GM23338 (cell line): ENCODE data around the gene IFNA10. TPM values are rescaled to one million over a fixed set of nuclear protein-coding genes. Genes with fewer than 3 reads are reported as not detected.
"Not testable (repeated sequence)": the region's sequence is repeated elsewhere in the genome, so short reads cannot be mapped to it uniquely, and the experiment has no call there.

Experiments
- ATAC-seq: fragments of 200-7000 bp; cut with Tn5 transposase; 3 replicates; pipeline ENCODE4 v1.9.1; 2020
- DNase-seq: peaks from one replicate; pipeline ENCODE4 v3.0.0-alpha.2; 2015; ENCODE audit warnings: low spot score
- H2AFZ ChIP-seq: fragments of 200-600 bp; sonication (generic); 2 replicates; pipeline ENCODE4 v1.8.0; 2016; ENCODE audit warnings: antibody characterized with exemption, mild to moderate bottlenecking, moderate library complexity
- H3F3A ChIP-seq: fragments of 200-600 bp; sonication (generic); replicated peaks from 2 replicates; pipeline ENCODE4 v1.8.0; 2017; ENCODE audit warnings: antibody characterized with exemption, mixed run types, low read depth
- H3K27ac ChIP-seq: fragments of 200-600 bp; sonication (generic); 2 replicates; pipeline ENCODE4 v1.6.1; 2016; ENCODE audit warnings: low read depth
- H3K27me3 ChIP-seq: fragments of 200-600 bp; sonication (generic); 2 replicates; pipeline ENCODE4 v1.8.0; 2016; ENCODE audit warnings: mild to moderate bottlenecking, mixed run types, moderate library complexity; ENCODE audit not compliant: insufficient read depth
- H3K36me3 ChIP-seq: fragments of 200-600 bp; sonication (generic); 2 replicates; pipeline ENCODE4 v1.8.0; 2016; ENCODE audit warnings: mild to moderate bottlenecking; ENCODE audit not compliant: insufficient read depth
- H3K4me1 ChIP-seq: fragments of 200-600 bp; sonication (generic); 2 replicates; pipeline ENCODE4 v1.8.0; 2016; ENCODE audit warnings: mild to moderate bottlenecking, moderate library complexity; ENCODE audit not compliant: insufficient read depth
- H3K4me2 ChIP-seq: fragments of 200-600 bp; sonication (generic); 2 replicates; pipeline ENCODE4 v1.7.1; 2017; ENCODE audit warnings: mixed run types
- H3K4me3 ChIP-seq: fragments of 200-600 bp; sonication (generic); 2 replicates; pipeline ENCODE4 v1.6.1; 2016; ENCODE audit warnings: mixed run types
- H3K79me2 ChIP-seq: fragments of 200-600 bp; sonication (generic); replicated peaks from 2 replicates; pipeline ENCODE4 v1.8.0; 2017; ENCODE audit warnings: mild to moderate bottlenecking; ENCODE audit not compliant: insufficient read depth
- H3K9me2 ChIP-seq: fragments of 200-600 bp; sonication (generic); 2 replicates; pipeline ENCODE4 v1.8.0; 2017; ENCODE audit not compliant: insufficient read depth
- H4K20me1 ChIP-seq: fragments of 200-600 bp; sonication (generic); replicated peaks from 2 replicates; pipeline ENCODE4 v1.8.0; 2017; ENCODE audit warnings: mild to moderate bottlenecking; ENCODE audit not compliant: insufficient read depth
- H3K27ac Mint-ChIP-seq: 2 replicates; pipeline ENCODE4 v1.8.0; 2020; ENCODE audit warnings: inconsistent platforms, mild to moderate bottlenecking, moderate library complexity, mixed read lengths
- H3K27me3 Mint-ChIP-seq: 3 replicates; pipeline ENCODE4 v1.8.0; 2022; ENCODE audit warnings: low read depth, mild to moderate bottlenecking, moderate library complexity, mixed read lengths, inconsistent platforms; ENCODE audit not compliant: insufficient read depth, poor library complexity
- H3K36me3 Mint-ChIP-seq: 3 replicates; pipeline ENCODE4 v1.8.0; 2021; ENCODE audit warnings: low read depth, mild to moderate bottlenecking, inconsistent platforms, moderate library complexity, mixed read lengths
- H3K4me1 Mint-ChIP-seq: 3 replicates; pipeline ENCODE4 v1.8.0; 2020; ENCODE audit warnings: mild to moderate bottlenecking, inconsistent platforms, mixed read lengths
- H3K4me3 Mint-ChIP-seq: 3 replicates; pipeline ENCODE4 v1.8.0; 2021; ENCODE audit warnings: moderate library complexity, mild to moderate bottlenecking, inconsistent platforms, mixed read lengths
- H3K9me3 Mint-ChIP-seq: 3 replicates; pipeline ENCODE4 v1.8.0; 2020; ENCODE audit warnings: moderate library complexity, mild to moderate bottlenecking, inconsistent platforms, mixed read lengths
- CREB1 ChIP-seq: fragments of 250-450 bp; sonication (Bioruptor Pico); IDR thresholded peaks from 2 replicates; pipeline ENCODE4 v1.5.0; 2020; ENCODE audit warnings: low read depth, mild to moderate bottlenecking, moderate library complexity
- EZH2 ChIP-seq: fragments of 200-600 bp; sonication (generic); IDR thresholded peaks from one replicate; pipeline ENCODE4 v1.8.0; 2017; ENCODE audit warnings: antibody characterized with exemption, mild to moderate bottlenecking, low read depth; ENCODE audit not compliant: unreplicated experiment
- EZH2phosphoT487 ChIP-seq: fragments of 200-600 bp; sonication (generic); IDR thresholded peaks from one replicate; pipeline ENCODE4 v1.8.1; 2018; ENCODE audit warnings: antibody characterized with exemption; ENCODE audit not compliant: unreplicated experiment
- JUNB ChIP-seq: IDR thresholded peaks from one replicate; pipeline ENCODE4 v1.6.1; 2016; ENCODE audit warnings: antibody characterized with exemption; ENCODE audit not compliant: unreplicated experiment
- ZNF462 ChIP-seq: fragments of 250-450 bp; sonication (Bioruptor Pico); IDR thresholded peaks from 2 replicates; pipeline ENCODE4 v1.5.0; 2020; ENCODE audit warnings: mild to moderate bottlenecking, moderate library complexity
- long read RNA-seq: library from polyadenylated mRNA; unstranded; transcript quantifications from one replicate; pipeline ENCODE4 v2.0.0, GENCODE V29; 2020; ENCODE audit not compliant: unreplicated experiment
- polyA plus RNA-seq: library from polyadenylated mRNA; unstranded; fragments of >200 nt; fragmentation: Nextera tagmentation; extraction: Ambion mirVana; gene quantifications from 2 replicates; pipeline ENCODE4 v1.2.1, GENCODE V29; 2016
- total RNA-seq: library from RNA; depleted of rRNA; stranded (reverse); fragments of >200 nt; shearing (Covaris generic); gene quantifications from 2 replicates; pipeline ENCODE4 v1.2.3, GENCODE V29; 2014; rRNA removed

IFNA10 gene
- total RNA-seq (not detected in 2 replicates), polyA plus RNA-seq (not detected in 2 replicates)
- long read RNA-seq, result 0 reads

GRCh38 chr9:21207043-21207442, at the start of gene IFNA10:
Gene IFNA10, minus strand, starts transcription at chr9:21207143. Its CDS starts 46 bp downstream, at chr9:21207097.
- H3K4me3 Mint-ChIP-seq, H3K27ac Mint-ChIP-seq, H3K4me2 ChIP-seq, H3K9me3 Mint-ChIP-seq, H3K9me2 ChIP-seq, H3K36me3 ChIP-seq, H3F3A ChIP-seq, H4K20me1 ChIP-seq, H3K4me1 ChIP-seq, H3K27me3 Mint-ChIP-seq, H3K36me3 Mint-ChIP-seq, DNase-seq, H3K27ac ChIP-seq, H3K4me1 Mint-ChIP-seq, ATAC-seq, H3K79me2 ChIP-seq, H3K4me3 ChIP-seq, H3K27me3 ChIP-seq, H2AFZ ChIP-seq: not testable (repeated sequence)

GRCh38 chr9:21255538-21256212, 48.7 kb upstream of the IFNA10 start:
- no peak for ATAC-seq
- Mint-ChIP-seq H3K36me3 (0 out of 3 replicates have a peak, but pooled peaks cover 4% of the 10 kb centered on the region), H3K4me1 (peaks cover 15% of the 10 kb centered on the region), H3K27ac (no peak overlapping the region), H3K4me3 (no peak overlapping the region), H3K27me3 (peaks cover 2% of the 10 kb centered on the region), H3K9me3 (peaks cover 18% of the 10 kb centered on the region)
- H3K27me3 ChIP-seq, result peaks cover 12% of the 10 kb centered on the region; the same call in 1 of the 2 replicates
- no peak overlapping the region for H3K27ac ChIP-seq
- no peak overlapping the region for H3K4me2 ChIP-seq
- no peaks in the 10 kb centered on the region for H4K20me1 ChIP-seq
- no peaks in the 10 kb centered on the region for H3K79me2 ChIP-seq
- TF ChIP-seq EZH2, result no peak
- no peak for TF ChIP-seq ZNF462 (CRISPR knock-in tag)
- TF ChIP-seq EZH2phosphoT487, result no peak
- TF ChIP-seq CREB1 (CRISPR knock-in tag), result no peak
- no peak for TF ChIP-seq JUNB
- no peak overlapping the region for H3K4me3 ChIP-seq
- no peak overlapping the region for H2AFZ ChIP-seq
- no peaks in the 10 kb centered on the region for H3F3A ChIP-seq
- peaks cover 4% of the 10 kb centered on the region for H3K4me1 ChIP-seq
- no peaks in the 10 kb centered on the region for H3K36me3 ChIP-seq
- DNase-seq, result no peak
- H3K9me2 ChIP-seq, result no peaks in the 10 kb centered on the region
